DOHH2 (cell line): ENCODE data around the gene AFF2.

Source experiments
- H3F3A ChIP-seq: fragments of 200-600 bp; sonication (generic), shearing (Covaris generic); 2 replicates; pipeline ENCODE4 v1.6.0; 2016; ENCODE audit warnings: antibody characterized with exemption, mild to moderate bottlenecking; ENCODE audit not compliant: control insufficient read depth, insufficient read depth
- H3K27ac ChIP-seq: fragments of 200-600 bp; sonication (generic); 2 replicates; pipeline ENCODE4 v1.5.1; 2014; ENCODE audit warnings: low read depth, mild to moderate bottlenecking, low read length, moderate library complexity
- H3K27me3 ChIP-seq: fragments of 200-600 bp; sonication (generic); 2 replicates; pipeline ENCODE4 v1.6.1; 2014; ENCODE audit warnings: mild to moderate bottlenecking, low read length, mixed read lengths; ENCODE audit not compliant: control insufficient read depth
- H3K36me3 ChIP-seq: fragments of 200-600 bp; sonication (generic); 2 replicates; pipeline ENCODE4 v1.6.1; 2014; ENCODE audit warnings: mild to moderate bottlenecking, low read length, moderate library complexity, mixed read lengths; ENCODE audit not compliant: control insufficient read depth
- H3K4me1 ChIP-seq: fragments of 200-600 bp; sonication (generic); 2 replicates; pipeline ENCODE4 v1.6.1; 2014; ENCODE audit warnings: mild to moderate bottlenecking, low read length, mixed read lengths; ENCODE audit not compliant: control insufficient read depth
- H3K4me2 ChIP-seq: fragments of 200-600 bp; sonication (generic); 2 replicates; pipeline ENCODE4 v1.6.0; 2014; ENCODE audit warnings: mild to moderate bottlenecking, low read length, moderate library complexity
- H3K4me3 ChIP-seq: fragments of 200-600 bp; sonication (generic); 2 replicates; pipeline ENCODE4 v1.5.1; 2014; ENCODE audit warnings: mild to moderate bottlenecking, low read length, mixed read lengths
- H3K79me2 ChIP-seq: fragments of 200-600 bp; sonication (generic); 2 replicates; pipeline ENCODE4 v1.6.1; 2014; ENCODE audit warnings: mild to moderate bottlenecking, low read length, mixed read lengths; ENCODE audit not compliant: control insufficient read depth
- H3K9me2 ChIP-seq: fragments of 200-600 bp; sonication (generic); replicated peaks from 2 replicates; pipeline ENCODE4 v1.6.1; 2014; ENCODE audit warnings: mild to moderate bottlenecking, low read length, mixed read lengths; ENCODE audit not compliant: control insufficient read depth
- H3K9me3 ChIP-seq: fragments of 200-600 bp; sonication (generic); 2 replicates; pipeline ENCODE4 v1.6.1; 2014; ENCODE audit warnings: antibody characterized with exemption, low read length, mixed read lengths; ENCODE audit not compliant: control insufficient read depth, insufficient read depth
- H4K20me1 ChIP-seq: fragments of 200-600 bp; sonication (generic); 2 replicates; pipeline ENCODE4 v1.6.0; 2014; ENCODE audit warnings: low read depth, mild to moderate bottlenecking, antibody characterized with exemption, low read length, moderate library complexity; ENCODE audit not compliant: control insufficient read depth, insufficient read depth
- EZH2phosphoT487 ChIP-seq: fragments of 200-600 bp; sonication (generic); IDR thresholded peaks from 2 replicates; pipeline ENCODE4 v1.6.1; 2017; ENCODE audit warnings: borderline replicate concordance, mild to moderate bottlenecking, antibody characterized with exemption, low read length, moderate library complexity, mixed read lengths
- TF ChIP-seq, protein P1 (sequence below): fragments of 200-600 bp; sonication (generic); IDR thresholded peaks from one replicate; pipeline ENCODE4 v1.5.1; 2014; ENCODE audit warnings: antibody characterized with exemption, mild to moderate bottlenecking, low read depth, low read length; ENCODE audit not compliant: poor library complexity, severe bottlenecking

Gene AFF2

DNA sequence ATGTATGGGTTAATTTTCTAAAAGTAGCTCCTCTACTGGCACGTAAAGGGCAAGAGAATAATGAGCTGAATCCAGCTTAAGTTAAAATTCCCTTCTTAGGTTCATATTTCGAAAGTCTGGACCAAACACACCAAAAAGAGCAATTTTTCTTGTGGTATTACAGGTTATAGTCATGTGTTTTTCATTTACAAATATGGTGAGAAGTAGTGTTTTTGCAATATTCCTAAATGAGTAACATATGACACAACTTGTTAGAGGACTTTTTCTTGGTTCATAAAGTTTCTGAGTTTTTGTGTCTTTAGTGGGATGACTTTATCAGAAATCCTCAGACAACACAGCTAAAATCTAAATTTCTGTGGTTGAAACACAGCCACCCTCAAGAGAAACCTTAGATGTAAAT is 172.1 kb downstream of the AFF2 start:
- Histone ChIP-seq H3K9me3 (peaks cover 14% of the 10 kb centered on the region; the same call in 1 of the 2 replicates), H4K20me1 (no peaks in the 10 kb centered on the region), H3K4me1 (peaks cover 75% of the 10 kb centered on the region), H3K4me3 (no peak overlapping the region), H3K4me2 (peak overlapping the region; percentile 19), H3F3A (peaks cover 8% of the 10 kb centered on the region), H3K9me2 (no peaks in the 10 kb centered on the region), H3K36me3 (peaks cover 71% of the 10 kb centered on the region), H3K27me3 (no peaks in the 10 kb centered on the region), H3K27ac (peak overlapping the region; percentile 70; the same call in 1 of the 2 replicates), H3K79me2 (peaks cover 73% of the 10 kb centered on the region)
- TF ChIP-seq, protein P1, sequence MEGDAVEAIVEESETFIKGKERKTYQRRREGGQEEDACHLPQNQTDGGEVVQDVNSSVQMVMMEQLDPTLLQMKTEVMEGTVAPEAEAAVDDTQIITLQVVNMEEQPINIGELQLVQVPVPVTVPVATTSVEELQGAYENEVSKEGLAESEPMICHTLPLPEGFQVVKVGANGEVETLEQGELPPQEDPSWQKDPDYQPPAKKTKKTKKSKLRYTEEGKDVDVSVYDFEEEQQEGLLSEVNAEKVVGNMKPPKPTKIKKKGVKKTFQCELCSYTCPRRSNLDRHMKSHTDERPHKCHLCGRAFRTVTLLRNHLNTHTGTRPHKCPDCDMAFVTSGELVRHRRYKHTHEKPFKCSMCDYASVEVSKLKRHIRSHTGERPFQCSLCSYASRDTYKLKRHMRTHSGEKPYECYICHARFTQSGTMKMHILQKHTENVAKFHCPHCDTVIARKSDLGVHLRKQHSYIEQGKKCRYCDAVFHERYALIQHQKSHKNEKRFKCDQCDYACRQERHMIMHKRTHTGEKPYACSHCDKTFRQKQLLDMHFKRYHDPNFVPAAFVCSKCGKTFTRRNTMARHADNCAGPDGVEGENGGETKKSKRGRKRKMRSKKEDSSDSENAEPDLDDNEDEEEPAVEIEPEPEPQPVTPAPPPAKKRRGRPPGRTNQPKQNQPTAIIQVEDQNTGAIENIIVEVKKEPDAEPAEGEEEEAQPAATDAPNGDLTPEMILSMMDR = no peak
- TF ChIP-seq EZH2phosphoT487 = no peak

DNA sequence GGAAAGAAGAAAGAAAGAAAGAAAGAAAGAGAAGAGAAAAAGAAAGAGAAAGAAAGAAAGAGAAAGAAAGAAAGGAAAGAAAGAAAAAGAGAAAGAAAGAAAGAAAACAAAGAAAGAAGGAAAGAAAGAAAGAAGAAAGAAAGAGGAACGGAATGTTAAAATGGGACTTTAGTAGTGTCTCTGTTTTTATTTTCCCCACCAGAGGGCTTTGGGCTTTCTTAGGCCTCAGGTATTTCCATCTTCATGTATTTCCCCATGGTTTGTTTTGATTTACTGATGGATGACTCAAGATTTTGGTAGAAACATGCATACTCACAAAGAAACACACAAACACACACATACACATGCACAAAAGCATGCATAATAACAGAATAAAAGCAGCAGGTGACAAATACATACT is 181.2 kb downstream of the AFF2 start:
- no peak overlapping the region for H3K4me2 ChIP-seq
- H3K36me3 ChIP-seq = peaks cover 2% of the 10 kb centered on the region; the same call in 1 of the 2 replicates
- no peaks in the 10 kb centered on the region for H3F3A ChIP-seq
- H3K4me1 ChIP-seq = peaks cover 33% of the 10 kb centered on the region
- H3K4me3 ChIP-seq = no peak overlapping the region
- H3K27ac ChIP-seq = no peak overlapping the region
- peaks cover 97% of the 10 kb centered on the region for H3K79me2 ChIP-seq
- no peaks in the 10 kb centered on the region for H3K27me3 ChIP-seq
- TF ChIP-seq, protein P1 = no peak
- no peak for TF ChIP-seq EZH2phosphoT487
- H3K9me2 ChIP-seq = no peaks in the 10 kb centered on the region
- no peaks in the 10 kb centered on the region for H3K9me3 ChIP-seq
- H4K20me1 ChIP-seq = no peaks in the 10 kb centered on the region

GRCh38 chrX:148682206-148682605 is 181.8 kb downstream of the AFF2 start:
- no peaks in the 10 kb centered on the region for H3K27me3 ChIP-seq
- no peak overlapping the region for H3K27ac ChIP-seq
- H3K4me1 ChIP-seq = peaks cover 27% of the 10 kb centered on the region
- TF ChIP-seq EZH2phosphoT487 = no peak
- TF ChIP-seq, protein P1 = no peak
- H3K4me2 ChIP-seq = no peak overlapping the region
- H3K9me3 ChIP-seq = no peaks in the 10 kb centered on the region
- H4K20me1 ChIP-seq = no peaks in the 10 kb centered on the region
- H3K79me2 ChIP-seq = peaks cover 97% of the 10 kb centered on the region
- H3K4me3 ChIP-seq = no peak overlapping the region
- H3K36me3 ChIP-seq = no peaks in the 10 kb centered on the region
- H3F3A ChIP-seq = no peaks in the 10 kb centered on the region
- no peaks in the 10 kb centered on the region for H3K9me2 ChIP-seq

DNA sequence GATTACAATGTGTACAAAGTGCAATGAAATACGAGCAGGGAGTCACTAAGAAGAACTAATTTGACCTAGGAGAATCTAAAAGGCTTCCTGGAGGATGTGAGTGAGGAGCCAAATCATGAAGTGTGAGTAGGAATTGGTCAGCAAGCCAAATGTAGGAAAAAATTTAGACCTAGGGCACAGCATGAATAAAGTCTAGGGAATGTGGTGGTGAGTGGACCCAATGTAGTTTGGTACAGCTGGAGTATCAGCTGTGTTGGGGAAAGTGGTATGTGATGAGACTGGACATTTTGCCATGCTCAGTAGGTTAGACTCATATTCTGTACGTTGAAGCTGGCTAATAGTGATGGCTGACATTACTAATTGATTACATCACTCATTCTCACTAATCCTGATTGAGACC is 191.0 kb downstream of the AFF2 start:
- no peak overlapping the region for H3K27ac ChIP-seq
- H3K9me3 ChIP-seq = no peaks in the 10 kb centered on the region
- H4K20me1 ChIP-seq = no peaks in the 10 kb centered on the region
- no peaks in the 10 kb centered on the region for H3K27me3 ChIP-seq
- peaks cover 28% of the 10 kb centered on the region for H3K36me3 ChIP-seq
- peaks cover 1% of the 10 kb centered on the region; the same call in 1 of the 2 replicates for H3F3A ChIP-seq
- peaks cover 91% of the 10 kb centered on the region for H3K79me2 ChIP-seq
- TF ChIP-seq EZH2phosphoT487 = no peak
- TF ChIP-seq, protein P1 = no peak
- no peaks in the 10 kb centered on the region for H3K9me2 ChIP-seq
- H3K4me1 ChIP-seq = peaks cover 41% of the 10 kb centered on the region
- H3K4me3 ChIP-seq = no peak overlapping the region
- no peak overlapping the region for H3K4me2 ChIP-seq
